NCI-H128 (cell line): Measurements from ENCODE around the gene CASKIN1.
A peak's percentile ranks its signal among the peaks of the same experiment; 100 is the strongest.
"Not testable (repeated sequence)": the region's sequence is repeated elsewhere in the genome, so short reads cannot be mapped to it uniquely, and the experiment has no call there.

ENCODE experiments used
- DNase-seq: peaks from one replicate; lab custom pipeline; 2025; ENCODE audit not compliant: unreplicated experiment; lab: John Stamatoyannopoulos, UW

The CASKIN1 gene

GRCh38 chr16:2196162-2196980 lies at the start of gene CASKIN1:
Gene CASKIN1 (minus strand): TSS chr16:2196605. CDS start chr16:2196432, 173 bp downstream.
- DNase-seq: no peak

- no peak for DNase-seq
These were observed 48.8 kb upstream of the CASKIN1 start for GRCh38 chr16:2244926-2245795.

- DNase-seq: no peak
These were observed 47.9 kb upstream of the CASKIN1 start for GRCh38 chr16:2244301-2244700.

- no peak for DNase-seq
These were observed 47.4 kb upstream of the CASKIN1 start for GRCh38 chr16:2243781-2244180.

GRCh38 chr16:2243031-2243528 lies 46.7 kb upstream of the CASKIN1 start:
- DNase-seq: no peak

GRCh38 chr16:2242598-2242997 lies 46.2 kb upstream of the CASKIN1 start:
- no peak for DNase-seq

- not testable (repeated sequence) for DNase-seq
These were observed 43.9 kb upstream of the CASKIN1 start for GRCh38 chr16:2240331-2240730.

GRCh38 chr16:2238838-2239675 lies 42.7 kb upstream of the CASKIN1 start:
- no peak for DNase-seq

GRCh38 chr16:2238150-2238837 lies 41.9 kb upstream of the CASKIN1 start:
- no peak for DNase-seq

GRCh38 chr16:2237493-2238149 lies 41.2 kb upstream of the CASKIN1 start:
- no peak for DNase-seq

GRCh38 chr16:2237102-2237482 lies 40.7 kb upstream of the CASKIN1 start:
- DNase-seq: no peak

- no peak for DNase-seq
These were observed 40.1 kb upstream of the CASKIN1 start, which contains the start of gene DNASE1L2 for GRCh38 chr16:2236337-2237101. Gene DNASE1L2 (plus strand): TSS chr16:2236444. CDS start chr16:2236817, 373 bp downstream.

- no peak for DNase-seq
These were observed 39.4 kb upstream of the CASKIN1 start for GRCh38 chr16:2235695-2236336.

- no peak for DNase-seq
These were observed 38.8 kb upstream of the CASKIN1 start for GRCh38 chr16:2235234-2235651.

GRCh38 chr16:2234813-2235170 lies 38.4 kb upstream of the CASKIN1 start:
- DNase-seq: no peak

- peak; percentile 51 for DNase-seq
These were observed 37.7 kb upstream of the CASKIN1 start for GRCh38 chr16:2233872-2234812.

- DNase-seq: no peak
These were observed 36.8 kb upstream of the CASKIN1 start for GRCh38 chr16:2233046-2233775.
